Endothelial cell of umbilical vein (primary cell): Measurements from ENCODE around the gene IRF5.
A peak's percentile ranks its signal among the peaks of the same experiment; 100 is the strongest.

Experiments
- CTCF ChIP-seq, 2 donors: IDR thresholded peaks; 1 replicate in 1 of 2; 2 replicates in 1 of 2; pipeline ENCODE4 v1.5.1; 2011; ENCODE audit warnings: low read length in 2 of 2, mild to moderate bottlenecking in 2 of 2, moderate library complexity in 2 of 2, control low read depth in 1 of 2, inconsistent platforms in 1 of 2, low read depth in 1 of 2; ENCODE audit not compliant: insufficient read depth in 1 of 2; ENCODE audit errors: extremely low read depth in 1 of 2
- EZH2 ChIP-seq: IDR thresholded peaks from 2 replicates; pipeline ENCODE4 v1.6.1; 2012; ENCODE audit warnings: borderline replicate concordance, low read depth, mild to moderate bottlenecking, moderate library complexity, low read length, inconsistent platforms; ENCODE audit not compliant: severe bottlenecking
- FOS ChIP-seq: IDR thresholded peaks from 2 replicates; pipeline ENCODE4 v1.6.1; 2011; ENCODE audit warnings: mild to moderate bottlenecking, low read length, moderate library complexity, borderline replicate concordance; ENCODE audit not compliant: insufficient read depth
- JUN ChIP-seq: IDR thresholded peaks from 2 replicates; pipeline ENCODE4 v1.6.1; 2011; ENCODE audit warnings: borderline replicate concordance, low read depth; ENCODE audit not compliant: insufficient read length, insufficient read depth
- MAX ChIP-seq: IDR thresholded peaks from 2 replicates; pipeline ENCODE4 v1.6.1; 2011; ENCODE audit not compliant: insufficient read depth, insufficient read length
- POLR2A ChIP-seq: IDR thresholded peaks from 2 replicates; pipeline ENCODE4 v1.6.1; 2012; ENCODE audit warnings: low read depth, mild to moderate bottlenecking, control low read depth, low read length

GRCh38 chr7:128909625-128910568 is 27.8 kb upstream of the IRF5 start:
- TF ChIP-seq FOS (no peak), CTCF (IDR thresholded peaks at IDR 0.05; ENCODE audit: extremely low read depth in 1 of 2, insufficient read depth in 1 of 2, low read depth in 1 of 2, low read length in 2 of 2) (no peak), EZH2 (peak; percentile 71), JUN (no peak), POLR2A (no peak), MAX (no peak)
